ENCODE measurements around the gene REPS1. TPM values are rescaled to one million over a fixed set of nuclear protein-coding genes. Genes with fewer than 3 reads are reported as not detected.

The REPS1 gene
- total and polyA plus RNA-seq, 2 of the 13 experiments (the other 11 are each of a cell fraction or from before 2014, with no cell fraction given) = 36.4 to 38.3 TPM

DNA sequence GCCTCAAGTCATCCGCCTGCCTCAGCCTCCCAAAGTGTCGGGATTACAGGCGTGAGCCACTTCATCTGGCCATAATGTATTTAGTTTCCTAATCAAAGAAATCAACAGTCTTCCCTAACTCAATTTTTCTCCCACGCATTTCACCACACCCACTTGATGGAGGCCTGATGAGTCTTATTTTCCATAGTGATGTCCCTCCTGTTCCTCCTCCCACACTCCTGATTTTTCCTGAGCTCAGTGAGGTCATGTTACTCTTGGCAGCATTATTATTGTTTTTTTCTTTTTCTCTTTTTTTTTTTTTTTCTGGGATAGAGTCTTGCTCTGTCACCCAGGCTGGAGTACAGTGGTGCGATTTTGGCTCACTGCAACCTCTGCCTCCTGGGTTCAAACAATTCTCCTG lies 49.4 kb upstream of the REPS1 start (continued):
- no peak for TF ChIP-seq KLF9 (CRISPR knock-in tag; IDR thresholded peaks at IDR 0.05; ENCODE audit: low read depth)
- TF ChIP-seq SNAPC2 (CRISPR knock-in tag; IDR thresholded peaks at IDR 0.05) = no peak
- TF ChIP-seq HOXA3 (CRISPR knock-in tag; IDR thresholded peaks at IDR 0.05) = no peak

- Histone ChIP-seq H3K36me3 (replicated peaks in 1 of 2; ENCODE audit: control insufficient read depth in 1 of 2, insufficient read depth in 2 of 2, low read length in 2 of 2) (no peaks in the 10 kb centered on the region; a peak in 1 of 5 replicates), H2AFZ (ENCODE audit: low read length) (no peak overlapping the region), H4K20me1 (ENCODE audit: insufficient read depth, low read length) (no peaks in the 10 kb centered on the region), H3K4me1 (ENCODE audit: insufficient read depth, low read length) (peaks cover 19% of the 10 kb centered on the region), H3K79me2 (ENCODE audit: insufficient read depth, low read length) (no peaks in the 10 kb centered on the region), H3K4me2 (ENCODE audit: low read depth, low read length) (no peak overlapping the region), H3K9ac (ENCODE audit: insufficient read depth, low read depth, low read length) (no peak overlapping the region), H3K4me3 (replicated peaks in 1 of 3; ENCODE audit: insufficient read depth in 1 of 3, low read depth in 2 of 3, low read length in 3 of 3) (no peak overlapping the region), H3K27ac (ENCODE audit: extremely low read length, insufficient read depth, low read length) (no peak overlapping the region), H3K9me3 (ENCODE audit: low read length) (no peaks in the 10 kb centered on the region), H3K27me3 (ENCODE audit: control insufficient read depth in 1 of 2, insufficient read depth in 2 of 2, low read length in 2 of 2) (peaks cover 2 to 28% of the 10 kb centered on the region in 2 experiments)
- ChIA-PET CTCF (ENCODE audit: low intra/inter-chr PET ratio, low total read pairs) (no interaction called here), POLR2A (no interaction called here)
- TF ChIP-seq BORCS8-MEF2B (CRISPR knock-in tag; IDR thresholded peaks at IDR 0.05) (no peak), ELF4 (CRISPR knock-in tag; IDR thresholded peaks at IDR 0.05; ENCODE audit: borderline replicate concordance) (no peak), JUN (CRISPR knock-in tag; IDR thresholded peaks at IDR 0.05) (no peak), RFXAP (CRISPR knock-in tag; IDR thresholded peaks at IDR 0.05; ENCODE audit: borderline replicate concordance) (no peak), TBL1XR1 (IDR thresholded peaks at IDR 0.05; ENCODE audit: borderline replicate concordance, low read length, partially characterized antibody) (no peak), ZSCAN21 (CRISPR knock-in tag; IDR thresholded peaks at IDR 0.05; ENCODE audit: borderline replicate concordance) (no peak), ATM (IDR thresholded peaks at IDR 0.05; ENCODE audit: borderline replicate concordance) (no peak), ZNF709 (CRISPR knock-in tag; IDR thresholded peaks at IDR 0.05) (no peak), RNF2 (conservative IDR thresholded peaks at IDR 0.05; ENCODE audit: low read depth) (no peak), ZNF329 (CRISPR knock-in tag; IDR thresholded peaks at IDR 0.05; ENCODE audit: low read depth) (no peak), GLI4 (CRISPR knock-in tag; IDR thresholded peaks at IDR 0.05; ENCODE audit: borderline replicate concordance) (no peak), ZNF263 (CRISPR knock-in tag; IDR thresholded peaks at IDR 0.05) (no peak), ZNF652 (CRISPR knock-in tag; IDR thresholded peaks at IDR 0.05; ENCODE audit: borderline replicate concordance, low read depth) (no peak), ZNF20 (CRISPR knock-in tag; IDR thresholded peaks at IDR 0.05) (no peak)
- TF ChIP-seq, protein P1, sequence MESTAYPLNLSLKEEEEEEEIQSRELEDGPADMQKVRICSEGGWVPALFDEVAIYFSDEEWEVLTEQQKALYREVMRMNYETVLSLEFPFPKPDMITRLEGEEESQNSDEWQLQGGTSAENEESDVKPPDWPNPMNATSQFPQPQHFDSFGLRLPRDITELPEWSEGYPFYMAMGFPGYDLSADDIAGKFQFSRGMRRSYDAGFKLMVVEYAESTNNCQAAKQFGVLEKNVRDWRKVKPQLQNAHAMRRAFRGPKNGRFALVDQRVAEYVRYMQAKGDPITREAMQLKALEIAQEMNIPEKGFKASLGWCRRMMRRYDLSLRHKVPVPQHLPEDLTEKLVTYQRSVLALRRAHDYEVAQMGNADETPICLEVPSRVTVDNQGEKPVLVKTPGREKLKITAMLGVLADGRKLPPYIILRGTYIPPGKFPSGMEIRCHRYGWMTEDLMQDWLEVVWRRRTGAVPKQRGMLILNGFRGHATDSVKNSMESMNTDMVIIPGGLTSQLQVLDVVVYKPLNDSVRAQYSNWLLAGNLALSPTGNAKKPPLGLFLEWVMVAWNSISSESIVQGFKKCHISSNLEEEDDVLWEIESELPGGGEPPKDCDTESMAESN (CRISPR knock-in tag; conservative IDR thresholded peaks at IDR 0.05) = no peak
- 83% methylated on average over 9 of the region's 9 CpGs for WGBS (ENCODE audit: low lambda C conversion rate)
- FAIRE-seq (no peak), ATAC-seq (no peak), DNase-seq (ENCODE audit: low spot score) (no peak)
- in situ Hi-C loops (cut with HindIII; ENCODE audit: extremely low pct_ligation_motif_present, low pct_unique_long_range_greater_than_20kb) (no loop called here), intact Hi-C loops (cut with micrococcal nuclease; ENCODE audit: unreplicated experiment) (no loop called here)
- no TSS peak for BruUV-seq (replicated peaks)
These were observed 42.3 kb upstream of the REPS1 start for GRCh38 chr6:139030228-139030963.
